K562 (cell line): ENCODE measurements around the gene CACNA1S. TPM values are rescaled to one million over a fixed set of nuclear protein-coding genes. Genes with fewer than 3 reads are reported as not detected.

Experiments used
- ATAC-seq: fragments of 200-7000 bp; cut with Tn5 transposase; 3 replicates; pipeline ENCODE4 v1.9.1; 2020; ENCODE audit warnings: moderate library complexity
- BruUV-seq: library from RNA; stranded (reverse); fragments of 400-500 nt; replicated peaks from 2 replicates; lab custom pipeline; 2021; lab: Mats Ljungman, UMichigan
- CTCF ChIA-PET: fragments of 300-600 bp; formaldehyde crosslinking; extraction: SDS; loops from one replicate; lab custom pipeline; 2021; ENCODE audit warnings: low intra/inter-chr PET ratio; lab: Yijun Ruan, JAX
- POLR2A ChIA-PET: fragments of 300-600, 350-650 bp; sonication (Branson Sonifier 250); formaldehyde crosslinking; extraction: SDS; loops from one replicate; lab custom pipeline; 2021; ENCODE audit warnings: antibody characterized with exemption, inconsistent platforms; lab: Yijun Ruan, JAX
- DNase-seq, 4 experiments: peaks; one replicate each; pipeline versions ENCODE4 v3.0.0 to v3.0.0-alpha.2; 2011 to 2018; ENCODE audit warnings: low spot score in 3 of 4, mixed read lengths in 3 of 4; ENCODE audit errors: extremely low read depth in 1 of 4
- FAIRE-seq: peaks from 2 replicates; lab custom pipeline; 2011; peaks lifted over from hg19 to GRCh38; lab: Jason Lieb, UNC
- H2AFZ ChIP-seq: 2 replicates; pipeline ENCODE4 v1.6.0; 2011; ENCODE audit warnings: low read depth, low read length, control low read depth, inconsistent platforms
- H3K27ac ChIP-seq: fragments of 200-600 bp; 3 replicates; pipeline ENCODE4 v1.8.0; 2011; ENCODE audit warnings: low read depth, mild to moderate bottlenecking, control low read depth, inconsistent platforms, low read length, moderate library complexity, mixed read lengths; ENCODE audit errors: extremely low read depth
- H3K27me3 ChIP-seq, 2 experiments: fragments of 300-600 bp in 1 of 2; 2 replicates in 1 of 2; 3 replicates in 1 of 2; pipeline versions ENCODE4 v1.6.0 to v1.8.0; 2011; ENCODE audit warnings: inconsistent platforms in 2 of 2, low read length in 2 of 2, mild to moderate bottlenecking in 1 of 2, mixed read lengths in 1 of 2, moderate library complexity in 1 of 2; ENCODE audit not compliant: control insufficient read depth in 2 of 2, insufficient read depth in 2 of 2
- H3K36me3 ChIP-seq: fragments of 300-600 bp; 3 replicates; pipeline ENCODE4 v1.8.0; 2011; ENCODE audit warnings: mild to moderate bottlenecking, low read length, inconsistent platforms; ENCODE audit not compliant: control insufficient read depth, insufficient read depth
- H3K4me1 ChIP-seq, 2 experiments: fragments of 200-600 bp in 1 of 2; replicated peaks in 1 of 2; 2 replicates in 1 of 2; 3 replicates in 1 of 2; pipeline versions ENCODE4 v1.5.1 to v1.8.0; 2011; ENCODE audit warnings: inconsistent platforms in 2 of 2, low read length in 2 of 2, mild to moderate bottlenecking in 1 of 2, mixed read lengths in 1 of 2, moderate library complexity in 1 of 2; ENCODE audit not compliant: control insufficient read depth in 2 of 2, insufficient read depth in 2 of 2
- H3K4me2 ChIP-seq: 2 replicates; pipeline ENCODE4 v1.6.1; 2011; ENCODE audit warnings: low read length, control low read depth, inconsistent platforms, mixed read lengths; ENCODE audit not compliant: insufficient read depth
- H3K4me3 ChIP-seq: fragments of 200-600 bp; sonication (generic), shearing (Covaris generic); 2 replicates; pipeline ENCODE4 v1.5.1; 2016; ENCODE audit warnings: control low read depth, inconsistent platforms
- H3K79me2 ChIP-seq: fragments of 200-600 bp; 3 replicates; pipeline ENCODE4 v1.8.0; 2011; ENCODE audit warnings: low read length, inconsistent platforms; ENCODE audit not compliant: control insufficient read depth, insufficient read depth
- H3K9ac ChIP-seq, 2 experiments: 2 replicates each; pipeline versions ENCODE4 v1.6.0 to v1.6.1; 2011; ENCODE audit warnings: low read depth in 2 of 2, low read length in 2 of 2, control low read depth in 1 of 2, inconsistent platforms in 1 of 2, mild to moderate bottlenecking in 1 of 2, mixed read lengths in 1 of 2; ENCODE audit not compliant: insufficient read depth in 1 of 2
- H3K9me1 ChIP-seq: one replicate; pipeline ENCODE4 v1.6.0; 2011; ENCODE audit warnings: inconsistent platforms, mild to moderate bottlenecking, low read length, moderate library complexity; ENCODE audit not compliant: control insufficient read depth, insufficient read depth
- H3K9me3 ChIP-seq: replicated peaks from 2 replicates; pipeline ENCODE4 v1.5.1; 2011; ENCODE audit warnings: low read depth, low read length, inconsistent platforms; ENCODE audit not compliant: control insufficient read depth, insufficient read depth
- H4K20me1 ChIP-seq: replicated peaks from 2 replicates; pipeline ENCODE4 v1.6.1; 2011; ENCODE audit warnings: low read length, inconsistent platforms, mixed read lengths; ENCODE audit not compliant: control insufficient read depth, insufficient read depth
- CC2D1A ChIP-seq: fragments of 450-650 bp; IDR thresholded peaks from 2 replicates; pipeline ENCODE4 v1.6.1; 2017; ENCODE audit warnings: mild to moderate bottlenecking
- MBD2 ChIP-seq: sonication (generic); IDR thresholded peaks from 2 replicates; pipeline ENCODE4 v1.6.1; 2016; ENCODE audit warnings: low read depth, borderline replicate concordance
- RBM34 ChIP-seq: fragments of 200-400 bp; formaldehyde crosslinking; IDR thresholded peaks from 2 replicates; pipeline ENCODE4 v1.6.1; 2018; ENCODE audit warnings: low read length, borderline replicate concordance; ENCODE audit not compliant: insufficient read depth
- TCF7L2 ChIP-seq: fragments of 150-350 bp; IDR thresholded peaks from 2 replicates; pipeline ENCODE4 v1.6.1; 2016; ENCODE audit warnings: low read depth, mild to moderate bottlenecking, low read length, moderate library complexity
- ZNF584 ChIP-seq: fragments of 200-800 bp; sonication (Bioruptor generic); IDR thresholded peaks from 2 replicates; pipeline ENCODE4 v1.6.1; 2016; ENCODE audit warnings: low read depth, mild to moderate bottlenecking, missing genetic modification characterization, missing compliant biosample characterization
- whole genome bisulfite sequencing: fragments of 100-300 bp; shearing (Covaris generic); methylation state at CpG from one replicate; pipeline ENCODE4 v1.1.6; 2016; ENCODE audit warnings: low coverage, mixed read lengths; ENCODE audit not compliant: insufficient coverage; ENCODE audit errors: missing lambda C conversion rate; 5-methylcytosine and 5-hydroxymethylcytosine counted together
- in situ Hi-C: fragments of 300-500 bp; cut with MboI; formaldehyde crosslinking; loops from 4 replicates; pipeline ENCODE4 v1.15.0; 2018; ENCODE audit warnings: inconsistent platforms, mixed read lengths
- intact Hi-C: fragments of 100-400 bp; cut with micrococcal nuclease; formaldehyde crosslinking; loops from 2 replicates; pipeline ENCODE4 v1.14.2; 2022
- polyA plus RNA-seq, 8 experiments: library from polyadenylated mRNA; depleted of rRNA in 4 of 8; stranded (reverse) in 5 of 8; unstranded in 3 of 8; fragments of >200 nt; fragmentation: Nextera tagmentation in 2 of 8; fragmentation: Illumina TruSeq in 1 of 8; extraction: Ambion mirVana in 2 of 8; extraction: Trizol in 1 of 8; gene quantifications; 2 replicates each; pipeline versions ENCODE4 v1.2.1 to v1.2.3, GENCODE V29; 2011 to 2014; ENCODE audit warnings: inconsistent platforms in 1 of 8, missing spikeins in 1 of 8
- total RNA-seq, 7 experiments: library from RNA; depleted of rRNA in 6 of 7; stranded (reverse); fragments of >200 nt in 6 of 7; fragmentation: Illumina TruSeq in 2 of 7; extraction: Trizol in 2 of 7; gene quantifications; 2 replicates each; pipeline versions ENCODE4 v1.2.1 to v1.2.3, GENCODE V29; 2011 to 2021; ENCODE audit warnings: low replicate concordance in 1 of 7

Gene CACNA1S
- total and polyA plus RNA-seq, 9 of the 15 experiments (the other 6 are each of a cell fraction or from before 2014, with no cell fraction given): not detected

DNA sequence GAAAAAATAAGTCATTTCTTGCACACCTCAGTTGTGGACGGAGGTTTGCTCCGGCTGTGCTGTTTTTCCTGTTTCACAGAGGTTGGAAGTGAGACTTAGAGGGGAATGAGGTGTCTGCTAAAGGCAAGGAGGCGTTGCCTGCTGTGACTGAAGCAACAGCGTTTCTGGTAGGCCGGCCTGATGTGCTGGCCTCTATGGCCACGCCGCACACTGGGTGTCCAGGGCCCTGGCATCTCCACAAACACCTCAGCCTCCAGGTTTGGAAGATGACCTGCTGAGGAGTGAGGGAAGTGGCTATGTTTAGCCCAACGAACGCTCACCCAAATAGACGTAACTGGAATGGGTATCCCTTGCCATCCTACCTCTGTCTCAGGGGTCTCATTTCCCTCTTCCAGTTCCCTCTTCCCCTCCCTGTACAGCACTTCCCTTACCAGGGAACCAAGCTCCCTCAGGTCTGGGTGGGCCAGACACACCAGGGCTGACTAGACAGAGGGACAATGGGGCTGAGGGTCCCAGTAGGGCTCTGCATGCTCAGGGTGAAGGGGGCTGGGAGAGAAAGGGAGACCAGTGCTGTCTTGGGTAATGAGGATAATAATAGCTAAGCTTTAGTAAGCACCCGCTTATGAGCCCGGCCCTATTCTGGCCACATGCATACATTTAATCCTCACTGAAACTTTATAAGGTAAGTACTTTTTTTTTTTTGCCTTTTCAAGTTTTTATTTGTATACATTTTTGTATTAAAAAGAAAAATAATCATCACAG is 11.9 kb downstream of the CACNA1S start:
- Histone ChIP-seq H3K79me2 (no peaks in the 10 kb centered on the region), H3K4me2 (no peak overlapping the region)
- WGBS: 3% methylated on average over 12 of the region's 12 CpGs
- TF ChIP-seq RBM34: no peak
- TF ChIP-seq MBD2: no peak
- no peak for TF ChIP-seq TCF7L2
- no peak for TF ChIP-seq CC2D1A
- no peak for TF ChIP-seq ZNF584 (CRISPR knock-in tag)
- TF ChIP-seq, all 486 proteins: peak for 0
- ATAC-seq (no peak), DNase-seq (no peak), FAIRE-seq (no peak)
- in situ Hi-C loops (no loop called here), intact Hi-C loops (no loop called here)
- CTCF ChIA-PET: no interaction called here
- Histone ChIP-seq H3K27me3 (peaks cover 56 to 81% of the 10 kb centered on the region in 2 experiments), H3K9ac (no peak overlapping the region), H2AFZ (no peak overlapping the region), H3K27ac (no peak overlapping the region), H3K4me1 (no peaks in the 10 kb centered on the region), H3K36me3 (no peaks in the 10 kb centered on the region), H4K20me1 (peaks cover 14% of the 10 kb centered on the region), H3K4me3 (no peak overlapping the region), H3K9me1 (no peaks in the 10 kb centered on the region), H3K9me3 (no peaks in the 10 kb centered on the region)
- BruUV-seq: no TSS peak
- POLR2A ChIA-PET: interaction anchor here (1.2 kb wide), 1 partner anchor 15 kb away, joined by 4 read pairs; no protein-coding TSS in a partner anchor
